ENCODE results near the gene ARHGEF2.

Gene ARHGEF2

GRCh38 chr1:155911156-155912055, 66.9 kb downstream of the ARHGEF2 start, which contains the start of gene RIT1:
TSS of gene RIT1 (minus strand) at chr1:155911349. CDS start at chr1:155910761, 588 bp downstream.
- DNase-seq (ENCODE audit: low spot score): peak; percentile 88

GRCh38 chr1:155910621-155911121, 67.7 kb downstream of the ARHGEF2 start:
- no peak for DNase-seq (ENCODE audit: low spot score)

GRCh38 chr1:155909894-155910293, 68.5 kb downstream of the ARHGEF2 start:
- DNase-seq (ENCODE audit: low spot score): no peak

GRCh38 chr1:155904261-155904660, 74.1 kb downstream of the ARHGEF2 start:
- no peak for DNase-seq (ENCODE audit: low spot score)

- DNase-seq (ENCODE audit: low spot score): no peak
Observed at GRCh38 chr1:155900161-155900560, 78.2 kb downstream of the ARHGEF2 start.

GRCh38 chr1:155899683-155900082, 78.7 kb downstream of the ARHGEF2 start:
- DNase-seq (ENCODE audit: low spot score): no peak

GRCh38 chr1:155898888-155899287, 79.5 kb downstream of the ARHGEF2 start:
- no peak for DNase-seq (ENCODE audit: low spot score)

- DNase-seq (ENCODE audit: low spot score): no peak
Observed at GRCh38 chr1:155897746-155898145, 80.6 kb downstream of the ARHGEF2 start.
